HG02678 (cell line): ENCODE measurements around the gene BPGM.
"Not testable (repeated sequence)": the region's sequence is repeated elsewhere in the genome, so short reads cannot be mapped to it uniquely, and the experiment has no call there.

Experiments used
- ATAC-seq: cut with Tn5 transposase; IDR thresholded peaks from one replicate; pipeline ENCODE4 v1.9.1; 2021; ENCODE audit warnings: mild to moderate bottlenecking, moderate library complexity; ENCODE audit not compliant: unreplicated experiment

BPGM gene

DNA sequence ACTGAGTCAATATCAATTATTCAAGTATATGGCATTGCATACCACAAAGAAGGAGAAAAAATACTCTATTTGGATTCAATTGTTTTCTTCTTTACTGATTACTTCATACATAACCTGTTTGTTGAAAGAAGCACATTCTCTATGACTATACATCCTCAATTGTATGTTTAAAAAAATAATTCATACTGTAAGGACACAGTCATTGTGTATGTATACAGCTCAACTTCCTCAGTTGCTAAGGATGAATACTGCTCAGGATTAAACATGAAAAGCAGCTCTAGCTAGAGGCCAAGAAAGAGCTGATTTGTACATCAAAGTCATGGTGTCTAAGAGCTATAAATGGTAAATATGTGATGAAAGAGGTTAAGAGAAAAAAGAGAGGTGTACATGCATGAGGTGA, 15.8 kb upstream of the BPGM start:
- ATAC-seq, result no peak

DNA sequence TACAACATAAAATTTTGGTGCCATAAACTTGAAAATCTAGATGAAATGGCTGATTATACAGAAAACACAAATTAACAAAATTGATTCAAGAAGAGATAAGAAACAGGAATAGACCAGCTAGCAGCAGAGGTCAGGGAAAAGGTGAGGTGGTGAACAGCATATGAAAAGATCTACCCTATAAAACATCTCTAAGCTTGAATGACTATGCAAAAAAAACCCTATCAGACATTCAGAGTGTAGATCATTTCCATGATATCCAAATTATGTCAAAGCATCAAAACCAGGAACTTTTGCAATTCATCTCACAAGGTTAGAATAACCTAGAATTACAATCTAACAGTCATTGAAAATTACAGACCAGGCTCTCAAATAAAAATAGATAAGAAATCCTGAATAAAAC, 14.6 kb upstream of the BPGM start:
- no peak for ATAC-seq

DNA sequence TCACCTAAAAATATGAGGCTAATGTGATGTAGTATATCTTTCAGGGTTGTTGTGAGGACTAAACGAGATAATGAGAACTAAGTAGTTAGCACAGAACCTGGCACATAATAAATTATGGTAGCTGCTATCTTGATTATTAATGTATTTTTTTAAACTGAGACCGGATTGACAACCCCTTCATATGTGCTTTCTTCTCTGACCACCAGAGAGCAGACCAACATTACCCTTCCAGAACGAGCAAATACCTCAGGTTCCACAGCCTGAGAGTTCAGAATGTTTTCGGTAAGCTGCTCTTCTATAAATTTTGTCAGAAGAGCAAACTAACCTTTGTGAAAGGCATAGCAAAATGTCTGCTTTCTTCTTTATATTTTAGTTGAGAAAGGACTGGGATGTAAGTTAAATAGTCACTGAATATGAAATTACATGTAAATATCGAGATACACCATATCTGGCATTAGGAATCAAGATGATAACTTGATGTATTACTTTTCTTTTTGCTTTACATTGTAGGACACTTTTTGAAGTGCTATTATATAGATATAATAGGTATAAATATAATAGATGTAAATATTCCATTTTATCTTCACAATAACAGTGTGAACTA, 13.6 kb upstream of the BPGM start:
- peak; percentile 37 for ATAC-seq

DNA sequence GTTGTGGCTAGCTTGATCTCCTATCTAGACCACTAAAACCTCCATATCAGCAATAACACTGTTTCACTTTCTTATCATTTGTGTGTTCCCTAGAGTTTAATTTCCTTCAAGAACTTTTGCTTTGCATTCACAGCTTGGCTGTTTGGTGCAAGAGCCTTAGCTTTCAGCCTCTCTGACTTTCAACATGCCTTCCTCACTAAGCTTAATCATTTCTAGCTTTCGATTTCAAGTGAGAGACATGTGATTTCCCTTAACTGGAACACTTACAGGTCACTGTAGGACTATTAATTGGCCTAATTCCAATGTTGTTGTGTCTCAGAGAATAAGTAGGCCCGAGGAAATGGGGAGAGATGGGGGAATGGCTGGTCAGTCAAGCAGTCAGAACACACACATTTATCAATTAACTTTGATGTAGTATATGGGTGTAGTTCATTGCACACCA, 10.6 kb upstream of the BPGM start:
- ATAC-seq, result peak; percentile 95

DNA sequence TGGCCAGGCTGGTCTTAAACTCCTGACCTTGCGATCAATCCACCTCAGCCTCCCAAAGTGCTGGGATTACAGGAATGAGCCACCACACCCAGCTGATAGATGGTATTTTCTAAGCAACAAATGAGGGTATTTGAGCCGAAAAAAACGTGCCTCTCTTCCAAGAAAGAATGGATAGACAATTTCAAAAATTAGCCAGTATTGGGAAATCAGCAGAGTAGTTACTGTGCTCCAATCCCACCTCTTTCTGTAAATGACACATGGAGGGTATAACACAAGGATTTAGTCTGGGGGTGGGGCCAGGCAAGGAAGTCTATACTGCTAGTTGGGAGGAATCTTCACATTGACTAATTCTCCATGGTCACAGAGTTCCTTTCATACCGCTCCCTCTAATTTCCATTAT, 9.2 kb upstream of the BPGM start:
- no peak for ATAC-seq

DNA sequence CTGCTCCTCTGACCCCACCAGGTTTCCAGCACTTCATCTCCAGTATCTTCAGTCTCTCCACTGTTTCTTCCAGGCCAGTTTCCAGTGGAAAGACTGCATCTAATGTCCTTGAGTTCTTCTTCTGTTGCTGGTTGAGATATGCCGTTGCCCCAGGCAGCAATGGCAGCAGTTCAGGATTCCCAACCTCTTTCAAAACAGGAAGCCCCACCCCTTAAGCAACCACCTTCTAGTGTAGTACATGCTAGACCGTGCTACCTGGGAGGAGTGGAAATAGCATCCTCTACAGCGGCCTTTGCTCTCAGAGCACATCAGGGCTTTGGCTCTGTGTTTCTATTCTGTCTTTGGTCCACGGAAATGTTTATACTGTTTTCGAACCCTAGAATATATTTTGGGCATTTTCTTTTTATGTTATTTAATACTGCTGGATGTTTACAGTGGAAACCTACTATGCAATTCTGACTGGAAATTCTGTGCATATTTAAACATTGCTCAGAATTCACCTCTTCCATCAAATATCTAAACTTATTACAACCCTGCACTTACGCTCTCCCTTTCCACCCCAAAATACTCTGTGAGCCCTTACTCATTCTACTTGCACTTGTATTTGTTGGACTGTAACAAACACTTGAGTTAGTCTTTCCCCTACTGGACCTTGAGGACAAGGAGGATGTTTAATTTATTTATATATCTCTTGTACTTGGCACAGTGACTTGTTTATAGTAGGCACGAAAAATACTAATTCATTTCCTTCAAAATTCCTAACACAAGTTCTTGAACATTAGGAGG, 8.5 kb upstream of the BPGM start:
- ATAC-seq, result no peak

DNA sequence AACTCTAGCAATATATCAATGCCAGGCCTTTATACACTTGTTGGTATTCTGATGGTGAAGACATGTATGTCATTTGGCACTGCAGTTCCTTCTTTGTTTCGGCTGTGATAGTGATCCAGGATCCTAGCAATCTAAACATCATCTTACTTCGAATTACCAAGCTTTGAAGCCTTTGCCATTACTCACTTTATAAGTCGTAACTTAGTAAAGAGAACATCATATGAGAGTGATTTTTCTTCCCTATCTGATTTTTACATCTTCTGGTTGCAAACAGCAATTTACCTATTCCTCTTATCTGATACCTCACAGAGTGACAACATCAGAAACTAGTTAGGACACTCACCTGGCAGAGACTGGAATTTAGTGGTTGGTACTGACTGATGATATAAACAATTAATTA, 7.6 kb upstream of the BPGM start:
- no peak for ATAC-seq

DNA sequence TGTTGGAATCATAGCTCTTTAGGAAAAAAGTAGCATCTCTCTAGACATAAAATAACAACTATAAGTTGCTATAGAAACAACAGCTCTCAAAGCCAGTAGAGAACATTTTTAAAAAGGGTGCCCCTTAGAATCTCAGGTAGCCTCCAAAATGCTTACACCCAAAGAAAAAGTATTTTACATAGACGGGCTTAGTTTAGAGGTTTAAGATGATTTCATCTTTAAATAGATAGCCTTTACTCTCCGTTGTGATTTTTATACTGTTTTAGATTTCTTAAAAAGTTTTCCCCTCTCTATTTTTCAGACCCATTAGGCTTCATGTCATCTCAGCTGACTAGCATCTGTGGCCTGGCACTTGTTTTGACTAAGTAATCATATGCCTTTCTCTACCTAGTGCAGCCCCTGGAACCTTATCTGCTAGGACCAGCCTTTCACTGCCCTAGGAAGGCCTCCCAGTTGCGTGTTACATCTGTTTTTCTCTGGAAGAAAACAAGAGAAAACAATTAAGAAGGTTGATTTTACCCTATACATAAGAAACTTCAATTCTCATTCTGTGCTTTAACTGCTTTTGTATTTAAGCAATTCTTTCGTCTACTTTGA, 6.9 kb upstream of the BPGM start:
- ATAC-seq, result no peak

DNA sequence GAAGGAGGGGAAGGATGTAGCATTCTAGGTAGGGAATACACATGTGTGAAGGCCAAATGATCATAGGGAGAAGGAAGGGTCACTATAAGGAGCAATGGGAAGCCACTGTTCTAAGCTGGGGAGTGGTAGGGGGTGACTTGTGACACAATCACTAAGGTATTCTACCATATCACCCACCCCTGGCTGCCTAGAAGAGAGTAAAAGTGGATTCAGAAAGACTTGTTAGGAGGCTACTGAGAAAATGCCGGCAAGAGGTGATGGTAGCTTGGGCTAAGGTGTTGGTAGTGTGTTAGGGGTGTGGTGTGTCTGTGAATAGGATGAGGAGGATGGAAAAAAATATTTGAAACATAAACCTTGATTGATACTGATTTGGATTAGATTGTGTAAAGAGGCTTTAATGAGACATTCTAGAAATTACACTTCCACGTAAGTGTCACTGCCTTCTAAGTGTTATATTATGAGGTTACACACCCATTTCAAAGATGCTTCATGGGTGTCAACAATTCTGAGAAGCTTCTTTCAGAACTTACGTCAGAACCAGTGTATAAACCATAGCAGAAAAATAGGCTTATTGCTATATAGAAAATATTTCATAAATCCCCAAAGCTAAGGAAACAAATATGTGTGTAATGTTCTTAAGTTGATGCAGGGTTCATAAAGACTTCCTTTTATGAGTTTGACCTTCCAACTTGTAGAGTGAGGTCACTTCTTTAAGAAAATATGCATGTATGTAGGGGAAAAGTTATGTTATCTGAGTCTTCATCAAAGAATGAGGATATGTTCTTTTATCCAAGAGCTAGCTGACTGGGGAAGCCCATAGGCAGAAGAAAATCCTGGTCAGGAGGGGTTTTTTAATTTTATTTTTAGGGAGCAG, 5.6 kb upstream of the BPGM start:
- ATAC-seq, result no peak

DNA sequence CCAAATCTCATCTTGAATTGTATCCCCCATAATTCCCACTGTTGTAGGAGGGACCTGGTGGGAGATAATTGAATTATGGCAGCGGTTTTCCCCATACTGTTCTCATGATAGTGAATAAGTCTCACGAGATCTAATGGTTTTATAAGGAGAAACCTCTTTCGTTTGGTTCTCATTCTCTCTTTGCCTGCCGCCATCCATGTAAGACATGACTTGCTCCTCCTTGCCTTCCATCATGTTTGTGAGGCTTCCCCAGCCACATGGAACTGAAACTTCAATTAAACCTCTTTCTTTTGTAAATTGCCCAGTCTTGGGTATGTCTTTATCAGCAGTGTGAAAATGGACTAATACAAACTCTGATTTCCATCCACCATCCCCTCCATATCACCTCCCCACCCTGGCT, 4.7 kb upstream of the BPGM start:
- not testable (repeated sequence) for ATAC-seq

DNA sequence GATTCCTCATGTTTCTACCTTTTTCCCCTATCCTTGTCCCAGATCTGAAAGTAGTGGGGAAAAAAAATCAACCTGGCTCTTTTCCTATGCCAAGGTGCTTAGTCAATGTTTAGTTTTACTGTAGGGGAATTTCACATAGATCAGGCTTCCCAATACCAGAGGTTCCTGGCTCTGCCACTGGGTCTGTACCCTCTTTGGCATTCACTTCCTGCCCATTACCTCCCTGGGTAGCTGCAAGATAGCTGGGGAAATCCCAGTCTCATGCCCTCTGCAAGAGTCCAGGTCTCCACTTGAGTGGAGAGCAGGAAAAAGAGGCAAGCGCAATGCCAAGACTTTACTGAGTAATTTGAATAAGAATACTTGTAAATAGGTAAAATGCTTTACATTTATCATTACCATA, 3.5 kb upstream of the BPGM start:
- ATAC-seq, result no peak

DNA sequence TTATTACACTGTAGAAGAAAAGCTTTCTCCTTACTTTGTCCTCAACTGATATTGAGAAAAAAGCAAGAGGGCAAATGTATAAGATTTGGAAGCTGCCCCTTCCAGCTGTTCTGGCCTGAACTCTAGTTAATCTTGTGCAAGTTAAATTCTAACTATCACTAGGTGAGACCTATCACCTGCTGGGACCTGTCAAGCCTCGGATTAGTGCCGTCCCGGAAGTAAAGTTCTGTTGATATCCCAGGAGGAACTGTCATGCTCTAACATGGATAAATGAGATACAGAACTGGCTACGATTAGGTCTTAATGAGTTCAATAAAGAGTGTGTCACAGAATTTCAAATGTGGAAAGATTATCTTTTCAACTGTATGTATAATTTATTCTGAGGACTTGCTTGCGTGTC, 1.2 kb upstream of the BPGM start:
- ATAC-seq, result no peak

DNA sequence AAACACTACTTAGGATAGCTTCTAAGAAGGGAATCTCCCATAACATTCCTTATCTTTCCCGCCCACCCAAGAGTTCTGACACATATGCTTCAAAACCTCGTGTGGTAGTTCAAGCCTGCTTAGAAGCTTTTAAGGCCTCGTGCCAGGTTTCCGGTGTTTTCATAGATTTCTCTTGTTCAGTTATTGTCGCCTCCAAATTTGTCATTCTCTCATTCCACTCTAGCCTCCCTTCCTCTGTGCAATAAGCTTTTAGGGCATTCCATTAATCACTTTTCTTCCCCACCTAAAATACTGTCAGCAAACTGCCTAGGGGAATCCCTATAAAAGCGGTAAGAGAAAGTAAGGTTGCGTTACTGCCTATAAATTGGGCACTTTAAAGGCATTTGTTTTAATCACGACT, 718 bp upstream of the BPGM start:
- ATAC-seq, result no peak

DNA sequence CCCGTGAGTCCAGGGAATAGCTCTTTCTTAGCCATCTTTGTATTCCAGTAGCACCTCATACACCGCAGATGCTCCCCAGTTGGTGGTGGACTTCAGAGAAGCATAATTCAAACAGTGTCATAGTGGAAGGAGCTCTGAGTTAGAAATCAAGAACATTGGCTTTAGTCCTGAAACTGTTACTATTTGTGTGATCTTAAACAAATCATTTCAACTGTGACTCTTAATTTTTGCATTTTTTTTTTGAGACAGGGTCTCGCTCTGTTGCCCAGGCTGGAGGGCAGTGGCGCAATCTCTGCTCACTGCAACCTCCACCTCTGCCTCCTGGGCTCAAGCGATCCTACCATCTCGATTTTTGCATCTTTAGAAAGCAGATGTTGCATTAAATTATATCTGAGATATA, 1.8 kb downstream of the BPGM start:
- no peak for ATAC-seq

DNA sequence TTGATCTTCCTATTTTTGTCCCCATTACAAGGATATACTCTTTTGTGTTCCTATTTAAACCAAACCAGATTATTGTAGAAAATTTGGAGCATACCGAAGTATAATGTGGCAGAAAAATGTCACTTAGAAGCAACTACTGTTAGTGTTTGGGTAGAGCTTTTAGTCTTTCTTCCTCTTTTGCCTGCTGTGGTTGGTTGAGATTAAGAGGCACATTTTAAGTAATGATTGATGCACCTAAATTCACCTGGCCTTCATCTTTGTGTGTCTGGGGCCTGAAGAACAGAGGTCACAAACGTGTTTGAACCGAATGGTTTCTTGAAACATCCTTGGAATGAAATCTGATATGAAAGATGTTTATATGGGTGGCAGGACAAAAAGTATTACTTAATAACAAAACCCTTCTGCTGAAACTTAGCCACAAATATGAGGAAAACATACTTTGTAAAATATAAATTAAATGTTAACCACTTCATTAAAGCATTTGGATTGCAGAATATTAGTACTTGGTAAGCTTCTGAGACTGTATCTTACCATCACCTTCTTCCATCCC, 2.6 kb downstream of the BPGM start:
- ATAC-seq, result no peak

DNA sequence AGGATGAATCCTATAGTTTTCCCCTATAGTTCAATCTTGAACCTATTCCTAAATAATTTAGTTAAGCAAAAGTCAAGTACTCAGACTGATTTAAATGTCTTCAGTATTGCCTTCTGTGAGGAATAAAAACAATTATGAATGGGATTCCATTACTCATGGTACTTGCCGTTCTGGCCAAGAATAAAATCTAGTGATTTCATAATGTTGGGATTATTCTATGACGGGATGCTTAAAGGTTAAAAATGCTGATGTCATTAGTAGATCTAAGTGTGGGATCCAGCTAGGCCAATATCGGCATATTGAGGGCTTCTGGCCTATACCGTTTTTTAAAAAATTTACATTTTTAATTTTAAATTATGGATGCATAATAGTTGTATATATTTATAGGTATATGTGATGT, 5.3 kb downstream of the BPGM start:
- no peak for ATAC-seq

DNA sequence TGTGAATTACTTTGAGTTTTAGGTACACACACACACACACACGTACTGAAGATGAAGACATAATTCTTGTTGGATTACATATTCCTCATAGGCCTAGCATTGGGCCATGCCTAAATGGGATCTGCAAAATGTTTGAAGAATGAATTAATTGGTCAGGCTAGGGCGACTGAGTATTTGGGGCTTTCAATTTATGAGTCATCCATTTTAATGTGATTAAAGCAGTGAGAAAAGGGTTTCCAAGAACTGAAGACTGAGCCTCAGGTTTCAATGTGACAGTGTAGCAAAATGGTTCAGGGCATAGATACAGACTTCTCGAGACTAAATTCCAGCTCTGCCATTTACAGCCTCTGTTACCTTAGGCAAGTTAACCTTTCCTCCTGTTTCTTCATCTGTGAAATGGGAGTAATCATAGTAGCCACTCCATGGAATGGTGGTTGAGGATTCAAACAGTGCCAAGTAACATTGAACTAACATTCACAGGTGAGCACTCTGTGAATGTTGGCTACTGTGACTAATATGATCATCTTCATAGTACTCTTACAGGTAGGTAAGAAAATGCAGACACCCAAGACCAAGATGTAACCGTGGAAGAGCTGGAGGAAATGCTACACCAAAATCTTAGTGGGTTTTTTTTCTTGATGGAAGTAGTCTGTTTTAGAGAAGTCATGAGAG, 7.6 kb downstream of the BPGM start:
- ATAC-seq, result no peak

DNA sequence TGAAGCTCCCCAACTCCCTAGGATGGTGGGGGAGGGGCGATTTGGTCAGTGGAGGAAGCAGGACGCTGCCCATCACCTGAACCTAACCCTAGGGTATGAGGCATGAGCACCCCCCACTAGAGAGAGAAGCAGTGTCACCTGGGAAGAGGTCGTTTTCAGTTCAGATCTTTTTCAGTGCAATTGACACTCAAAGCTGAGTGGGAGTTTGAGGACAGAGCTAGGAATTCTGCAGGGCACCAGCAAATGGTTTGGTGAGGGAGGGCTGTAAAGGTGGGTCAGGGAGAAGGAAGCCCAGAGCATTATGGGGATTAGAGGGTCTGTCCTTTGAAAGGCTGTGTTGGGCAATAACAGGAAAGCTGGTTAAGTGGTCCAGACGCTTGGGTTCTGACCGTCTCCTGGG, 10.9 kb downstream of the BPGM start:
- ATAC-seq, result no peak

DNA sequence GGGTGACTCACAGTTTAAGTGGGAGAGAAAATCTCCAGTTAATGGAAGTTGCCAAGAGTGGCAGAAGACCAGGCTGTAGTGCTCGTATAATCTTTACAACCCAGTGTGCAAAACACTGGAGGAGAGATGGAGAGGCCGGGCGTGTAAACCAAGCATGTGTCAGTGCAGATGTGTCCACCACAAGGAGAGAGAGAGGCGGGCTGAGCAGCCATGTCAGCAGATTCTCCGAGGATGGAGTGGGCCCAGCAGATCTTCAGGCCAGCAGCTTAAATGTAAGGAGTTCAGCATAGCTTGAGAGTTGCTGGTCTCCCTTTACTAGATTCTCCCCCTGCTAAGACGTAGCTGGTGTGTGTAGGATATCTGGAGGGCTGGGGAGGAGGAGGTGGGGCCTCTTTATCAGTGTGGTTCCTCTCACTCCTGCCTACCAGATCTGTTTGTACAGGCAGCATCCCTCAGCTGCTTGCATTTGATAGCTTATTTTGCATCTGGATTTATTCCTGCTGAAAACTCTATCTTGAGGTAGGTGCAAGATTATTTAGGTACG, 13.7 kb downstream of the BPGM start:
- no peak for ATAC-seq

DNA sequence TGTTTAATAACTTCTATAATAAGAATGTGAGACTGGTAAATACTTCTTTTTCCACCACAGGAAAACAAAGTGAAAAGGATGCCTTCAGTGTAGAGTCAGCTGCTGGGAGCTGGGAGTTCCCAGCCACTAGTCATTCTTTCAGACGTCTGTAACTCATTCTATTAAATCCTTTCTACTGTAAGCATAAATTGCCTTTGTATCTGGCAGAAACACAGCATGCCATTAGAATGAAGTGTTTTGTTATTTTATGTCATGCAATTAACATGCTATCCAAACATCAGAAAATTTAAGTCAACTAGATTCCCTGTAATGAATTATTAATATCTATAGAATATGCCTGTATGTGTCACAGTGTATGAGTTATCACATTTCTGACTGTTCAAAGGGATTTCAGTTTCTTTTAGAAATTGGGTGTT, 14.3 kb downstream of the BPGM start:
- no peak for ATAC-seq
